Inflammatory macrophage treated with lipopolysaccharide for 1 hour (primary cell): ENCODE results near the gene JAG2.

ENCODE experiments used
- DNase-seq, 2 donors: peaks; one replicate each; pipeline ENCODE4 v3.0.0-alpha.2; 2020 to 2022

The JAG2 gene

GRCh38 chr14:105181549-105182295 is 13.1 kb upstream of the JAG2 start:
- no peak for DNase-seq

GRCh38 chr14:105180592-105181548 is 12.3 kb upstream of the JAG2 start, which contains the start of gene NUDT14:
NUDT14 (minus strand) TSS chr14:105181312; CDS start chr14:105181209, 103 bp downstream.
- peak; percentile 28 to 55 for DNase-seq

- no peak for DNase-seq
These were observed 10.6 kb upstream of the JAG2 start for GRCh38 chr14:105179191-105179590.

GRCh38 chr14:105178868-105179140 is 10.2 kb upstream of the JAG2 start:
- no peak for DNase-seq

- no peak for DNase-seq
These were observed 9.7 kb upstream of the JAG2 start for GRCh38 chr14:105178069-105178867.

GRCh38 chr14:105177082-105177481 is 8.5 kb upstream of the JAG2 start:
- no peak for DNase-seq

- no peak for DNase-seq
These were observed 7.9 kb upstream of the JAG2 start for GRCh38 chr14:105176513-105176912.

- peak in 1 of 2 donors; percentile 44 for DNase-seq
These were observed 5.6 kb upstream of the JAG2 start for GRCh38 chr14:105173901-105174894.

- DNase-seq = no peak
These were observed 4.6 kb upstream of the JAG2 start for GRCh38 chr14:105173145-105173544.

- no peak for DNase-seq
These were observed 3.9 kb upstream of the JAG2 start for GRCh38 chr14:105172476-105172875.

- DNase-seq = no peak
These were observed 2.6 kb upstream of the JAG2 start for GRCh38 chr14:105171004-105171673.

GRCh38 chr14:105169776-105170655 is 1.4 kb upstream of the JAG2 start:
- DNase-seq = no peak

GRCh38 chr14:105168979-105169507 is 467 bp upstream of the JAG2 start:
- DNase-seq = no peak

- DNase-seq = no peak
These were observed 519 bp downstream of the JAG2 start for GRCh38 chr14:105168093-105168420.

GRCh38 chr14:105167303-105168092 is 1.1 kb downstream of the JAG2 start:
- no peak for DNase-seq

- no peak for DNase-seq
These were observed 1.8 kb downstream of the JAG2 start for GRCh38 chr14:105166571-105167302.

- no peak for DNase-seq
These were observed 2.7 kb downstream of the JAG2 start for GRCh38 chr14:105165761-105166485.
